ENCODE results near the gene ABLIM3. TPM values are rescaled to one million over a fixed set of nuclear protein-coding genes. Genes with fewer than 3 reads are reported as not detected.

ABLIM3 gene
- polyA plus RNA-seq, 1 of the 3 experiments (the other 2 are of a cell fraction) = 5.9 TPM

GRCh38 chr5:149132474-149132873, 8.8 kb upstream of the ABLIM3 start:
- H3K79me2 ChIP-seq (ENCODE audit: insufficient read depth) = no peaks in the 10 kb centered on the region
- H4K20me1 ChIP-seq (ENCODE audit: insufficient read depth) = no peaks in the 10 kb centered on the region
- no peak overlapping the region for H3K4me3 ChIP-seq (ENCODE audit: low read depth in 2 of 2, low read length in 1 of 2)
- peaks cover 32% of the 10 kb centered on the region for H3F3A ChIP-seq (replicated peaks; ENCODE audit: insufficient read depth)
- H3K27me3 ChIP-seq (ENCODE audit: insufficient read depth) = no peaks in the 10 kb centered on the region
- H3K4me1 ChIP-seq (ENCODE audit: control insufficient read depth in 1 of 2, insufficient read depth in 2 of 2, low read depth in 1 of 2, low read length in 1 of 2) = peaks cover 0 to 16% of the 10 kb centered on the region in 2 experiments; a peak in 2 of 4 replicates
- H3K9me3 ChIP-seq = no peaks in the 10 kb centered on the region
- 100% methylated on average over 1 of the region's 1 CpG for WGBS (ENCODE audit: low lambda C conversion rate)
- no peak for DNase-seq
- H3K27ac ChIP-seq (ENCODE audit: low read depth in 2 of 2, low read length in 1 of 2) = no peak overlapping the region
- ChIA-PET CTCF (interaction anchor here (0.6 to 1.8 kb wide), 5 partner anchors 9 to 688 kb away, joined by 3 to 6 read pairs (median 4); partner anchors contain the start of gene ABLIM3), POLR2A (no interaction called here)
- H3K9me2 ChIP-seq = no peaks in the 10 kb centered on the region
- H3K36me3 ChIP-seq (replicated peaks in 1 of 2; ENCODE audit: control insufficient read depth in 1 of 2, insufficient read depth in 2 of 2, low read length in 1 of 2) = no peaks in the 10 kb centered on the region
- no peak overlapping the region for H2AFZ ChIP-seq (ENCODE audit: low read depth)
- H3K9ac ChIP-seq = no peak overlapping the region
- TF ChIP-seq RAD21 (IDR thresholded peaks at IDR 0.05; ENCODE audit: low read length) = no peak
- no peak for TF ChIP-seq EP300 (IDR thresholded peaks at IDR 0.05; ENCODE audit: borderline replicate concordance in 1 of 2, low read depth in 1 of 2, low read length in 1 of 2)
- no peak for TF ChIP-seq TAF1 (IDR thresholded peaks at IDR 0.05; ENCODE audit: borderline replicate concordance, low read depth, low read length)
- no peak for TF ChIP-seq REST (IDR thresholded peaks at IDR 0.05; ENCODE audit: low read depth, low read length)
- TF ChIP-seq MAX (IDR thresholded peaks at IDR 0.05; ENCODE audit: low read depth) = no peak
- TF ChIP-seq SMC3 (IDR thresholded peaks at IDR 0.05; ENCODE audit: low read depth, low read length) = no peak
- TF ChIP-seq FOSL2 (IDR thresholded peaks at IDR 0.05; ENCODE audit: borderline replicate concordance, low read depth) = no peak
- TF ChIP-seq SIN3A (IDR thresholded peaks at IDR 0.05; ENCODE audit: borderline replicate concordance, low read depth, low read length) = no peak
- no peak for TF ChIP-seq GABPA (IDR thresholded peaks at IDR 0.05; ENCODE audit: low read depth)
- TF ChIP-seq GATA2 (CRISPR knock-in tag; IDR thresholded peaks at IDR 0.05) = no peak
- no peak for TF ChIP-seq TCF12 (IDR thresholded peaks at IDR 0.05)
- TF ChIP-seq EZH2phosphoT487 (IDR thresholded peaks at IDR 0.05; ENCODE audit: borderline replicate concordance, low read depth) = no peak
- no peak overlapping the region for H3K4me2 ChIP-seq
